Measurements from ENCODE around the gene ZRANB1. TPM values are rescaled to one million over a fixed set of nuclear protein-coding genes. Genes with fewer than 3 reads are reported as not detected.

The ZRANB1 gene
- total RNA-seq, 4 donors from 2014 or later = 14.9 to 55.3 (median 28.3) TPM

- H3K9me3 ChIP-seq = no peaks in the 10 kb centered on the region
- intact Hi-C loops (cut with DNase I; ENCODE audit: low total_unique reads) = loop anchor here (10.0 kb wide), 1 partner anchor 70 kb away; no protein-coding TSS in a partner anchor
- TF ChIP-seq POLR2A (IDR thresholded peaks at IDR 0.05) (no peak), CTCF (IDR thresholded peaks at IDR 0.05) (no peak)
Observed at GRCh38 chr10:125004571-125005311, 62.8 kb downstream of the ZRANB1 start.

GRCh38 chr10:125005312-125006187 is 63.6 kb downstream of the ZRANB1 start:
- no peak for TF ChIP-seq CTCF (IDR thresholded peaks at IDR 0.05)
- TF ChIP-seq POLR2A (IDR thresholded peaks at IDR 0.05) = no peak

More at GRCh38 chr10:125004571-125005311, 62.8 kb downstream of the ZRANB1 start:
- H3K36me3 ChIP-seq = no peaks in the 10 kb centered on the region
- H3K4me1 ChIP-seq = peaks cover 12 to 16% of the 10 kb centered on the region in 2 donors
- H3K27me3 ChIP-seq = no peaks in the 10 kb centered on the region
- H3K4me3 ChIP-seq = no peak overlapping the region
- peak; percentile 11 to 15 for DNase-seq
- H3K27ac ChIP-seq = no peak overlapping the region

GRCh38 chr10:125006188-125006680 is 64.3 kb downstream of the ZRANB1 start:
- no peak overlapping the region for H3K27ac ChIP-seq
- no peaks in the 10 kb centered on the region for H3K27me3 ChIP-seq
- H3K36me3 ChIP-seq = no peaks in the 10 kb centered on the region
- peaks cover 3 to 4% of the 10 kb centered on the region in 2 donors for H3K4me1 ChIP-seq
- no peak for DNase-seq
- H3K4me3 ChIP-seq = no peak overlapping the region
- intact Hi-C loops (cut with DNase I; ENCODE audit: low total_unique reads) = loop anchor here (10.0 kb wide), 1 partner anchor 69 kb away; no protein-coding TSS in a partner anchor
- TF ChIP-seq CTCF (IDR thresholded peaks at IDR 0.05) (no peak), POLR2A (IDR thresholded peaks at IDR 0.05) (no peak)
- no peaks in the 10 kb centered on the region for H3K9me3 ChIP-seq

More at GRCh38 chr10:125005312-125006187, 63.6 kb downstream of the ZRANB1 start:
- Histone ChIP-seq H3K9me3 (no peaks in the 10 kb centered on the region), H3K4me1 (peaks cover 7 to 10% of the 10 kb centered on the region in 2 donors), H3K27ac (no peak overlapping the region), H3K36me3 (no peaks in the 10 kb centered on the region), H3K4me3 (no peak overlapping the region), H3K27me3 (no peaks in the 10 kb centered on the region)
- intact Hi-C loops (cut with DNase I; ENCODE audit: low total_unique reads) = loop anchor here (10.0 kb wide), 1 partner anchor 69 kb away; no protein-coding TSS in a partner anchor
- peak; percentile 11 to 13 for DNase-seq

- H3K4me3 ChIP-seq = no peak overlapping the region
- no peaks in the 10 kb centered on the region for H3K36me3 ChIP-seq
- peak in 1 of 2 donors; percentile 18 for DNase-seq
- H3K9me3 ChIP-seq = no peaks in the 10 kb centered on the region
- intact Hi-C loops (cut with DNase I; ENCODE audit: low total_unique reads) = loop anchor here (10.0 kb wide), 1 partner anchor 68 kb away; no protein-coding TSS in a partner anchor
- no peak overlapping the region for H3K27ac ChIP-seq
- no peaks in the 10 kb centered on the region for H3K27me3 ChIP-seq
- H3K4me1 ChIP-seq = no peaks in the 10 kb centered on the region
- TF ChIP-seq POLR2A (IDR thresholded peaks at IDR 0.05) (no peak), CTCF (IDR thresholded peaks at IDR 0.05) (no peak)
Observed at GRCh38 chr10:125006921-125007426, 65.1 kb downstream of the ZRANB1 start.

Data from uterus (tissue), 4 donors.